NB4 (cell line): ENCODE data around the gene PAX2.

Experiments
- TF ChIP-seq, protein P1 (sequence below): IDR thresholded peaks from one replicate; pipeline ENCODE4 v1.5.1; 2012; ENCODE audit warnings: low read depth, low read length
- TF ChIP-seq, protein P2 (sequence below): IDR thresholded peaks from 2 replicates; pipeline ENCODE4 v1.6.1; 2011; ENCODE audit warnings: low read depth, low read length

DNA sequence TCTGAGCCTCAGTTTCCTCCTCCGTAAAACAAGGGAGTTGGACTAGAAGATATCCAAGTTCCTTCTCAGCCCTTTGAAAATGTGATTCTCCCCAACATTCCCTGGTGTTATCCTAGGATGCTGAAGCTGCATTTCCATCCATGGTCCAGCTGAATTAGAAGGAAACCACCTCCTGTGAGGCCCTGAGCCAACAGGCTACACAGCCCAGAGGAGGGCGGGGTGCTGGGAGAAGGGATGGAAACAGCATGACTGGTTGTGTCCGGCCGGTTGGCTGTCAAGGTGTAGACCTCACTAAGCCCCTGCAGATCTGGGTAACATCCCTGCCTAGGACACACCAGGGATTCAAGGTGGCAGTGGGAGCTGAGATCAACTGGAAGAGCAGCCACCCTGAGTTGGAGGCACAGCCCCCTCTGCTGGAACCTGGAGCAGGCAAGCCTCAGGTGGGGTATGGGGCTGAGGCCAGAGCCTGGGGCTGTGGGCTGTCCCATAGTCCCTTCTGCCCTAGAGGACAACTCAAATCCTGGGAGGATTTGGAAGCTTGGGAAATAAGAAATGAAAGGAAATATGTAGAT, 72.0 kb downstream of the PAX2 start:
- TF ChIP-seq, protein P1, sequence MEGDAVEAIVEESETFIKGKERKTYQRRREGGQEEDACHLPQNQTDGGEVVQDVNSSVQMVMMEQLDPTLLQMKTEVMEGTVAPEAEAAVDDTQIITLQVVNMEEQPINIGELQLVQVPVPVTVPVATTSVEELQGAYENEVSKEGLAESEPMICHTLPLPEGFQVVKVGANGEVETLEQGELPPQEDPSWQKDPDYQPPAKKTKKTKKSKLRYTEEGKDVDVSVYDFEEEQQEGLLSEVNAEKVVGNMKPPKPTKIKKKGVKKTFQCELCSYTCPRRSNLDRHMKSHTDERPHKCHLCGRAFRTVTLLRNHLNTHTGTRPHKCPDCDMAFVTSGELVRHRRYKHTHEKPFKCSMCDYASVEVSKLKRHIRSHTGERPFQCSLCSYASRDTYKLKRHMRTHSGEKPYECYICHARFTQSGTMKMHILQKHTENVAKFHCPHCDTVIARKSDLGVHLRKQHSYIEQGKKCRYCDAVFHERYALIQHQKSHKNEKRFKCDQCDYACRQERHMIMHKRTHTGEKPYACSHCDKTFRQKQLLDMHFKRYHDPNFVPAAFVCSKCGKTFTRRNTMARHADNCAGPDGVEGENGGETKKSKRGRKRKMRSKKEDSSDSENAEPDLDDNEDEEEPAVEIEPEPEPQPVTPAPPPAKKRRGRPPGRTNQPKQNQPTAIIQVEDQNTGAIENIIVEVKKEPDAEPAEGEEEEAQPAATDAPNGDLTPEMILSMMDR, result peak; percentile 36
- TF ChIP-seq, protein P2, sequence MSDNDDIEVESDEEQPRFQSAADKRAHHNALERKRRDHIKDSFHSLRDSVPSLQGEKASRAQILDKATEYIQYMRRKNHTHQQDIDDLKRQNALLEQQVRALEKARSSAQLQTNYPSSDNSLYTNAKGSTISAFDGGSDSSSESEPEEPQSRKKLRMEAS, result no peak
